HG02852 (cell line): ENCODE data around the gene TAF13.

Experiments
- ATAC-seq: cut with Tn5 transposase; IDR thresholded peaks from one replicate; pipeline ENCODE4 v1.9.1; 2021; ENCODE audit warnings: mild to moderate bottlenecking, moderate library complexity; ENCODE audit not compliant: unreplicated experiment

TAF13 gene

GRCh38 chr1:109075531-109076490 is at the start of gene TAF13:
TSS of gene TAF13 (minus strand) at chr1:109076003. CDS start at chr1:109075947, 56 bp downstream.
- ATAC-seq: peak; percentile 99

DNA sequence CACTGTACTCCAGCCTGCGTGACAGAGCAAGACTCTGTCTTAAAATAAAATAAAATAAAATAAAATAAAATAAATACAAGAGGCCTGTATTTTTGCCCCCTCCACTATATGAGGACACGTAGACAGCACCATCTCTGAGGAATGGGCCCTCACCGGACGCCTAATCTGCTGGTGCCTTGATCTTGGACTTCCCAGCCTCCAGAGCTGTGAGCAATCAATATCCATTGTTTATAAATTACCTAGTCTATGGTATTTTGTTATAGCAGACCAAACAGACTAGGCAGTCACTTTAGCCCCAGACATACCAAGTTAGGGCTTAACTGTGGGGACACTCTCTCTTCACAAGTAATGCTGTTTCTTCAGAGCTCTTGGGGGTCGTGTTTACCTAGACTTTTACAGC is 44.6 kb upstream of the TAF13 start:
- ATAC-seq: no peak

DNA sequence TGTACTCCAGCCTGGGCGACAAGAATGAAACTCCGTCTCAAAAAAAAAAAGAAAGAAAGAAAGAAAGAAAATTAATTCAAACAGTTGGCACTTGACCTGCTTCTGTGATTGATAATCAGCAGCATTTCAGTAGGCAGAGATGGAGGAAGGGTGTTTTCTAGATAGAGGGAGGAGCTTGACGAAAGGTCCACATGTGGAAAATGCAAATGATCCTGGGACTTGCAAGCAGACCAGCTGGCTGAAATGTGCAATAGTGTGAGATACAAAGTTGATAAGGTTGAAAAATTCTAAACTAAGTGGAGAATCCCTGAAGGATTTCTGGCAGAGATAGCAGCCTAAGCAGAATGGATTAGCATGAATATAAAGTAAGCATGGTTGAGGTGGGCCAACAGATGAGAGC is 42.3 kb upstream of the TAF13 start:
- ATAC-seq: no peak

- no peak for ATAC-seq
These were observed 40.5 kb upstream of the TAF13 start for GRCh38 chr1:109116286-109116685.

GRCh38 chr1:109115685-109116084 is 39.9 kb upstream of the TAF13 start:
- no peak for ATAC-seq

GRCh38 chr1:109114342-109114674 is 38.5 kb upstream of the TAF13 start:
- ATAC-seq: no peak

GRCh38 chr1:109113590-109114341 is 38.0 kb upstream of the TAF13 start, which contains the start of gene ELAPOR1:
TSS of gene ELAPOR1 (plus strand) at chr1:109114115. CDS start at chr1:109114184, 69 bp downstream.
- peak; percentile 68 for ATAC-seq

DNA sequence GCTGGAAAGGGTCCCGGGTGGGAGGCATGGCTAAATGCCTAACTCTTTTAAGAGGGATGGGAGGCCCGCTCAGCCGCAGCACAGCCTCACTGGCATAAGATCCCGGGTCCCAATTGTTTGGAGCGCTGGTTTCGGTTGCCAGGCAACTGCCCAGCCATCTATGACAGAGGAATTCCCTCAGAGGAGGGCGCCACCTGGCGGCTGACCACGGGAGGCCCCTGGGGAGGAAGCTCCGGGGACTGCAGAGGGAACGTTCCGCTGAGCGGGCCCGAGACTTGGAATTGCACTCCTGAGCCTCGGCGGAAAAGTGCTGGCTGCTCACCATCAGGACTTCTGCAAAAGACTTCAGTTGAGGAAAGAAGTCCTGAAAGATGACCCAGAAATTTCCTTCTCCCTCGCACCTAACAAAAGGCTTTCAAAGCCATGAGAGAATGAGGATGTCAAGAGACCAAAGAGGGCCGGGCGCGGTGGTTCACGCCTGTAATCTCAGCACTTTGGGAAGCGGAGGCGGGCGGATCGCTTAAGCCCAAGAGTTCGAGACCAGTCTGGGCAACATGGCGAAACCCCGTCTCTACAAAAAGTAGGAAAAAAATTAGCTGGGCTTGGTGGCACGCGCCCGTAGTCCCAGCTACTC is 37.0 kb upstream of the TAF13 start:
- ATAC-seq: peak; percentile 57

- ATAC-seq: no peak
These were observed 36.4 kb upstream of the TAF13 start for GRCh38 chr1:109112056-109112651.

GRCh38 chr1:109111386-109112055 is 35.7 kb upstream of the TAF13 start:
- ATAC-seq: no peak

DNA sequence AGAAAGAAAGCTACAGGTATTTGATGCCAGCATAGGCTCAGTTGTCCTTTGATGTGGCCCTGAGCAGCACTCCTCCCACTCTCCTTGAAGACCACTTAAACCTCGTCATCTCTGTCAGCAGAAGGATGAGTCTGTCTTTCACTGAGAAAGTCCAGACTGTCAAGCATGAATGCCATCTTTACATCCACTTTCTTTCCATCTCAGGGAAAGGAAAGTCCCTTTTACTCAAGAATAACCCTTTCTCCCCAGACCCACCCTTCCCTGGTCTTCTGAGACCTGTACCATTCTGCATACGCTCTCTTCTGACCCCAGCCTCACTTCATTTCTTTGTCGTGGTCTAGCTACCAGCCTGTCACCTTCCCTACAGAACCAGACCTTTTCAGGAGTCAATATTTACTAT is 34.1 kb upstream of the TAF13 start:
- no peak for ATAC-seq

GRCh38 chr1:109107785-109108184 is 32.0 kb upstream of the TAF13 start:
- no peak for ATAC-seq

DNA sequence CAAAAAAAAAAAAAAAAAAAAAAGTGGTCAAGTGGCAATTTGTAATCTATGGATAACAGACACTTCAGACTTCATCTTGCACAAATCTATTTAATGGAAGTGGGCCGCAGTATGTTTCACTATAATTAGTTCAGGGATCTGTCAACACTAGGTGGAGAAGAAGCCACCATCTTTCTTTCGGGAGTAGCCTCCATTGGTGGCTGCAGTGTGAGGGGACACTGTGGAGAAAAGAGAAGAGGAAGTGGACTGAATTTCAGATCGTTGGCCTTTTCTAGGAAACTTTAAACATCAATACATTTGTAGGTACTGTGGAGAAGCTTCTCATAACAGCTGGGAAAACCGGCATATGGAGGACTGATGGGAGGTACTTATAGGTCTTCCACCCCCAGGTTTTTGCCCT is 30.1 kb upstream of the TAF13 start:
- ATAC-seq: no peak

- ATAC-seq: no peak
These were observed 28.8 kb upstream of the TAF13 start for GRCh38 chr1:109104364-109105151.

DNA sequence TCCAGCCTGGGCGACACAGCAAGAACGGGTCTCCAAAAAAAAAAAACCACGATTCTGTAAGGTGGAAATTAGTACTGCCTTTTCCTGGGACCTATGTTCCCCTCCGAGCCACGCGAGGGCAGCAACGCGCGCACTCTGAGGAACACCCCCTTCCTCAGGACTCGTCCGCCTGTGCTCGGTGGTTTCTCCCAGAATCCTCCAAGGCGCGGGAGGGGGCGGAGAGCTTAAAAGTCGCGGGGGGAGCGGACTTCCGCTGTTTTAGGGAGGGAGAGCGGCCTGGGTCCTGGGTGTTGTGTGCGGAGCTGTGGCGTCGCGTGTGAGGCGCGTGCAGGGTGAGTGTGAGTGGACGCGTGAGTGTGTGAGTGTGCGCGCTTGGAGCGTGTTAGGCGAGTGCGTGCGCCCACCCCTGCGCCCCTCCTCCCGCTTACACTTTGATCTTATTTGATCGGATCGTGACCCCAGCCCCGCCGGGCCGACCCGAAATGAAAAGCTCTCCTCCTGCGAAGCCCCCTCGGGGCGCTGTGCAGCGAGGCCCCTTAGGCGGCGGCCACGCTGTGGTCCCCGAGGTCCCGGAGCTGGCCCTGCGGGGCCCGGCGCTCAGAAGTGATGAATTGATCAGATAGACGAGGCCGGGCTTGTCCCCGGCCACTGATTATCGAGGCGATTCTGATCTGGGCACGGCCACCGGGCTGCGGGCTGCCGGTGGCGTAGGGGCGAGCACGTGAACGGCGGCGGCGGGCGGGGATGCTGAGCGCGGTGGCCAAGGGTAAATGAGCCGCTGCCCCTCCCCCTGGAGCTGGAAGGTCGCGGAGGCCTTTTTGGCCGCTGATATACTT is 24.4 kb upstream of the TAF13 start:
- ATAC-seq: peak; percentile 86

DNA sequence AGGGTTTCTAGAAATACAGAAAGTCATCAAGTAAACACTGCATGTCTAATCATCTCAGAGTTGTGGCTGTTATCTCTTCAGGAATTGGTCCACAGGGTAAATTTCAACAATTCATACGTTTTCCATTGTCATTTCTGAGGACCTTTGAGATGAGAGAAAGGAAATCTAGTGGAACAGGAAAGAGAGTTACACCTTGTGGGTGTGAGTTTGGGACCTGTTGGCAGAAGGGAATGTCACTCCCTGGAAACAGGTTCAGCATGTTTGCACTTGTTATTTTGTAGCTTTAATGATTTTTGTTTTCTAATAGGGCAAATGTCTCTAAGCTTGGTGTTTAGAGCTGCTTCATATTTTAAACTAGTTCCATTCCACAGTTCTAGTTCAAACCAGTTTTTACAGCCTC is 20.3 kb upstream of the TAF13 start:
- ATAC-seq: no peak

GRCh38 chr1:109095631-109096030 is 19.8 kb upstream of the TAF13 start:
- no peak for ATAC-seq

DNA sequence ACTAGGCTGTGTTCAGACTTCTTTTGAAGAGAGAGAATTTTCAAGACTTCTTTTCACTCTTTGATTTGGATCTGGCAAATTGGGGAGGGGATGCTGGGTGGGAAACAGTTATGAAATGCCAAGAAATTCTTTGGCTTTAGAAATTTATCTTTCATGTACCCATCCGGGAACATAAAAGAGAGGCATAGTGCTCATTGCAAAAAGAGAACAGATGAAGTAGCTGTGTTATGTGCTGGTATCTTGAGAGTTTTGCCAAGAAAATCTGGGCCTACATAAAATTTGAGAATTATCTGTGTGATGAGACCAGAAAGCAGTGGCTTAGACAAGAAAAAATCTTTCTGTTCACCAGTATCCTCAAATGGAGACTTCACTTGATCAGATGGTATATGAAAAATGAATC is 19.1 kb upstream of the TAF13 start:
- no peak for ATAC-seq

GRCh38 chr1:109094377-109094803 is 18.6 kb upstream of the TAF13 start:
- ATAC-seq: no peak
